Esophagus mucosa (tissue), 1 donor: ENCODE results near the gene TNFRSF6B. TPM values are rescaled to one million over a fixed set of nuclear protein-coding genes. Genes with fewer than 3 reads are reported as not detected.
"Not testable (repeated sequence)": the region's sequence is repeated elsewhere in the genome, so short reads cannot be mapped to it uniquely, and the experiment has no call there.

Source experiments
- ATAC-seq: fragments of 200-7000 bp; cut with Tn5 transposase; one replicate; pipeline ENCODE4 v1.9.1; 2020
- total RNA-seq: library from RNA; stranded (reverse); gene quantifications from one replicate; pipeline ENCODE4 v1.2.4, GENCODE V29; 2023
- donor health status: DM: yes; HTN: yes; CAD: no.

The TNFRSF6B gene
- total RNA-seq, 1 donor from 2014 or later, result 4.5 TPM

DNA sequence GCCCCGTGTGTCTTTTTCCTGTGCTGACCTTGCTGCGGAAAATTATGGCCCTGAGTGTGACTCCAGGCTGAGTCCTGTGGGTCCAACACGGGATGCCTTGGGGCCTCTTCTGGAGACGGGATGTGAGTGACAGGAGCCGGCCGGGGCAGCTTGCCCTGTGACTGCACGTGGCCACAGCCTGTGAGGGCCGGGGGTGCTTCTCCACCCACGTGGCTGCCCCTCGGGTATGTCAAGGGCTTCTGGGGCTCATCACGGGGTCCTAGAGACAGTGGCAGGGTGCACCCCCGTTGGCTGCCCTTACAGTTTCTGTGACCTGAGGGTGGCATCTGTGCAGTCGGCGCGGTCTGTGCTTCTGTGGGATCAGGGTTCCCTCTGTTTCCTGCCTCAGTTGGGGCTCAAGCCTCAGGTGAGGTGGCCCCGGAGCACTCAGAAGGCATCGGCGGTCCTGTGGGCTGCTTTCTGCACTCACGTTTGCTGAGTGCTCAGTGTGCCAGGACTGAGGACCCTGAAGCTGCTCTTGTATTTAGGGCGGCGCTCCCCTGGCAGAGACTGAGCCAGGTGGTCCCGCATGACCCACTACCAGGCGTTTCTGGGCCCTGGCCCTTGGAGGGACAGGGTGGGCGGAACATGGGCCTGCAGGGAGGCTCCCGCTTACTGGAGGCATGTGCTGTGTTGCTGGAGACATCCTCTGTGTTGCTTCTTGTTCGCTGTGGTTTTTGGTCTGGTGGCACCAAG lies 33.0 kb upstream of the TNFRSF6B start:
- no peak for ATAC-seq

DNA sequence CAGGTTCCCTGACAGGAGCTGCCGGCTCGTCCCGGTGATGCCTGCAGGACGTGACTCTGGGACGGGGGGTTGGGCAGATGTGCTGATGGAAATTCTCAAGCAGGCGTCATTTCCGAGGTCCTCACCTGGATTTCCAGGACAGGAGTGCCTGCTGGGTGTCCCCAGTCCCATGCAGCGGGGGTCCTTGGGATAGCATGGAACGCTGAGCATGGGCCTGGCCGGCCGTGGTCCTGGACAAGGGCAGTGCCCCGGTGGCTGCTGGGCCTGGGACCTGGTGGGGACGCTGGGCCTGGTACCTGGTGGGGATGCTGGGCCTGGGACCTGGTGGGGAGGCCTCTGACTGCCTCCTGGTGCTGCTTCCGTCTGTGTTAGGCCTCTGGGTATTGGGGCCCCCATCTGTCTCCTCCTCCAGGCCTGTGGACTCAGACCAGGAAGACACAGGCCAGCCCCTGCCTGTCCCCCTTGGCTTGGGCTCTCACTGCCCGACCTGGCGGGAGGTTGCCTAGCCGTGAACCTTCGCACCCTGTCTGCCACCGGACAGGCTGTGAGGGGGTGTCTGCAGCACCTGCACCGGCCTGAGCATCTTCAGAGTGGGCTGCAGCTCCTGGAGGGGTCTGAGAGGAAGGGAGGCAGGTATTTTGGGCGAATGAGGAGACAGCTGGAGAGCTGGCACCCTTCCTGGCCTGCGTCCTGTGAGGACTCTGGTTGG lies 32.2 kb upstream of the TNFRSF6B start:
- ATAC-seq, result no peak

DNA sequence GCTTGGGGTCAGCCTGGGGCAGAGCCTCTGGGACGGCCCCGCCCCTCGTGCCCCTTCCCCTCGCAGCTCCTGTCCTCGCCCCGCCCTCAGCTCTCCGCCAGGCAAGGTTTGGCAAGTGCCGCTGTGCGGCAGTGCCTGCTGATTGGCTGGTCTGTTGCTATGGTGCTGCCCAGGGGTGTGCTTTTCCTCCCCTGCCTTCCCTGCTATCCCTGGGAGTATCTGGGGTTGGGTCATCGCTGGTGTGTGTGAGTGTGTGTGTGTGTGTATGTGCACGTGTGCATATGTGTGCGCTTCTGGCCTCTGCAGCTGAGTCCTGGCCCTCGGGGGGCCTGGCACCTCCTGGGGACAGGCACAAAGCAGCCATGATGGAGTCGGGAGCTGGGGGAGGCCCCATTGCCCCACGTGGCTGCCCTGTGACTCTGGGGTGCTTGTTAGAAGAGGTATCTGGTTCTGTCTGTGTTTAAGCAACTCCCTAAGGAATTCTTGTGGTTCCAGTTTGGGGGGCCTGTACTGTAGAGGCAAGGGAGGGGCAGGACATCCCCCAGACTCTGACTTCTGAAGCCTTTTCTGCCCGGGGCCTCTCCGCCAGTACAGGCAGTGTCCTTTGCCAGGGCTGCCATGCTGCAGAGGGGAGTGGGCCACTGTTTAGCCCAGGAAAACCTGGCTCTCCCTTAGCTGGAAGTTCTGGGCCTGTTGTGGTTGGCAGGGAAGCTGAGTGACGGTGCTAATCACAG lies 31.4 kb upstream of the TNFRSF6B start:
- ATAC-seq, result peak; percentile 31

DNA sequence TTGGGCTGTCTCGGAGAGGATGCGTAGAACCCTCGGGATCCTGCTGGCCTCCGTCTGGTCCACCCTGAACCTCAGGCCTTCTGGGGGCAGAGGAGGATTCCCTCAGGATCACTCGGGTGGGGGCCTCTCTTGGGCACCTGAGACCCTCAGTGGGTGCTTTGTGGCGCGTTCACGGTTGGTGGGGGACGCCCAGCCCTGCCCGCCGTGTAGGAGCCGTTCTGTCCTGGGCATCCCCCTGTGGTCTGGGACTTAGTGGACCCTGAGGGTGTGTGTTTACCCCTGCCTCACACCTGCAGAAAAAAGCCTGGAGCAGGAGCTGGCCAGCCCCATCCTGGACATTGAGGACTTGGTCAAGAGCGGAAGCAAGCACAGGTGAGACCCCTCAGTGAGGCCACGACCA lies 30.7 kb upstream of the TNFRSF6B start:
- no peak for ATAC-seq

DNA sequence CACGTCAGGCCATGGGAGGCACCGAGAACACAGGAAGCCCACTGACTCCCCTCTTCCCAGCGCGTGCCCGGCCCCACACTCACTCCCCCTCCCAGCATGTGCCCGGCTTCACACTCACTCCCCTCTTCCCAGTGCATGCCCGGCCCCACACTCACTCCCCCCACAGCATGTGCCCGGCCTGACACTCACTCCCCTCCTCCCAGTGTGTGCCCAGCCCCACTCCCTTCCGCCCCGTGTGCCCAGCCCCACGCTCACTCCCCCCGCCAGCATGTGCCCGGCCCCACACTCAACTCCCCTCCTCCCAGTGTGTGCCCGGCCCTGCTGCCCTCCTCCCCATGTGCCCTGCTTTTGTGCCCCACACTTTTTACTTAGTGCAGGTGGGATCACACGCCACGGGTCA lies 28.6 kb upstream of the TNFRSF6B start:
- ATAC-seq, result no peak

DNA sequence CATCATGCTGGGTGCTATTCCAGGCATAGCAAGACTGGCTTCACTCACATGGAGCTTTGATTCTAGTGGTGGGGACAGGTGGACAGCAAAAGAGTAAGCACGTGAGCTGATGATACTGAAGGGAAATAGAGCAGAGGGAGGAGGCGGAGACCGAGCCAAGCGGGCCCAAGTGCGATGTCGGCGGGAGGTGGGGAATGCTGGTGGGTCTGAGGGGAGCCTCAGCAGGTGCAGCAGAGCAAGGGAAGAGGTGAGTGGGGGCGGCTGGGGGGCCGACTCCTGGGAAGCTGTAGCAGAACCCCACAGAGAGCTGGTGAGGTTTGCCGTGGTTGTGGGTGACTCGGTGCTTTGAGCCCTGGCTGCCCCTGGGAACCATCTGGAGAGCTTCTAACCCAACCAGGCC lies 28.1 kb upstream of the TNFRSF6B start:
- ATAC-seq, result no peak

DNA sequence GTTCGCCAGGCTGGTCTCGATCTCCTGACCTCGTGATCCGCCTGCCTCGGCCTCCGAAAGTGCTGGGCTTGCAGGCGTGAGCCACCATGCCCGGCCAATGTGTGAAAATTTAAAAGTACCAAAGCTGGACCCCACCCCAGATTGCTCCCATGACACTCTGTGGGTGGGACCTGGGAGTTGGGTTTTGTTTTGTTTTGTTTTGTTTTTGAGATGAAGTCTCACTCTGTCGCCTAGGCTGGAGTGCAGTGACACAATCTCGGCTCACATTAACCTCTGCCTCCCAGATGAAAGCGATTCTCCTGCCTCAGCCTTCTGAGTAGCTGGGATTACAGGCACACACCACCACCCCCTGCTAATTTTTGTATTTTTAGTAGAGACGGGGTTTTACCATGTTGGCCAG lies 24.8 kb upstream of the TNFRSF6B start:
- not testable (repeated sequence) for ATAC-seq

DNA sequence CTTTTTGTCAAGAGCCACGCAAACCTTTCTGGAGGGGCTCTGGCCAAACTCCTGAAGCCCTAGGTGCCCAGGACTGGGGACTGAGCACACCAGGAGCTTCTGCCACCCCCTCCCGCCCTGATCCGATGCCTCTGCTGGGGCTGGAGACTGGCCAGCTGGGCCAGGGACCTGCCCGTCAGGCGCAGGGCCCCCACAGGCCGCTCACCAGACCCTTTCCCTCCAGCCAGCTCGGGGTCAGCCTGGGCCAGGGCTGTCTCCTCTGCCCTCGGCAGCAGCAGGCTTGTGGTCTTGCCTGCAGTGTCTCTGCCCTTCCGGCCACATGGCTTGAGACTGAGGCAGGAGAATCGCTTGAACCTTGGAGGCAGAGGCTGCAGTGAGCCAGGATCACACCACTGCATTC lies 23.8 kb upstream of the TNFRSF6B start:
- ATAC-seq, result no peak

DNA sequence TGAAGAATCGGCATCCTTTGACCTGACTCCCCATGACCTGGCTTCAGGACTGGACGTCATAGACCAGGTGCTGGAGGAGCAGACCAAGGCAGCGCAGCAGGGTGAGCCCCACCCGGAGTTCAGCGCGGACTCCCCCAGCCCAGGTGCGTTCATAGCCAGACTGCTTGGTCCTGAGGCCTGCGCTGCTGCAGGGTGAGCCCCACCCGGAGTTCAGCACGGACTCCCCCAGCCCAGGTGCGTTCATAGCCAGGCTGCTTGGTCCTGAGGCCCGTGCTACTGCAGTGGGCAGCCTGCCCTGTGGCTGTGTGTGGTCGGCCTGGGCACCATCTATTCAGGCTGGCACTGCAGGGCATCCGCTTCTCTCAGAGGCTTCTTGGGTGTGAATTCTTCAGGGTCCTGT lies 22.5 kb upstream of the TNFRSF6B start:
- ATAC-seq, result peak; percentile 31

DNA sequence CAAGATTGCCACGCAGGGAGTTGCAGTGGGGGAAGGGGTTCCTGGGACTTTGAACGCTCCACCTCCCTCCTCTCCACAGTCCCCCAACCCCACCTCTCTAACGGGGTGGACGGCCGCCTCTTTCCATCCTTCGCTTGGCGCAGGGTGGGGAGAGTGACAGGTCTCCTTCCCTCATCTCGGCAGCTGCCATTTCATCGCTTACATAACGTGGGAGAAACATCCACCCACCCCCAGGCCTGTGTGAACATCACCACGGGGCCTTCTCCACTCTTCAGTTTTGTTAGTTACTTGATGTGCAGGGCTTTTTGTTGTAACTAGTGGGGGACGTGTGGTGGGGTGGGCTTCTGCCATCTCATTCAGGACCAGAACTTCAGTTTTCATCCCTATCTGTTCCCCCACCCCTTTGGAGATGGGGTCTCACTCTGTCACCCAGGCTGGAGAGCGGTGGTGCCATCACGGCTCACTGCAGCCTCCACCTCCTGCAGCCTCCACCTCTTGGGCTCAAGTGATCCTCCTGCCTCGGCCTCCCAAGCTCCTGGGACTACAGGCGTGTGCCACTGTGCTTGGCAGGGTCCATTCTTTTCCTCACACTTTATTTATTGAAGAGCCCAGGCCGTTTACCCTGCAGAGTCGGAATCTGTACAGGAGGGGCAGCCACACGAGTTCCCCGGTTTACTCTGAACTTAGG lies 20.6 kb upstream of the TNFRSF6B start:
- ATAC-seq, result no peak

DNA sequence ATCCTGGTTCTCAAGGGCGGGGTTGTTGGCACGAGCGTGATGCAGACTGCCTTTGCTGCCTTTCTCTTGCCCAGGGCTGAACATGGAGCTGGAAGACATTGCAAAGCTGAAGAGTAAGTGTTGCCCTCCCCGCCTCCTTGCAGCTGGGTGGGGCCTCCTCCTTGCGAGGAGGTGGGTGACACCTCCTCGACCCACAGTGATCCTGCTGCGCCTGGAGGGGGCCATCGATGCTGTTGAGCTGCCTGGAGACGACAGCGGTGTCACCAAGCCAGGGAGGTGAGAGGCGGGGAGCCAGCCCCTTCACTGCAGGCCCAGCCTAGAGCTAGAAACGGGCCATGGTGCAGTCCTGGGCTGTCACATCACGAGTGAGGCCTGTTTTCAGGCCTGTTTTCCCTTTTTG lies 18.4 kb upstream of the TNFRSF6B start:
- ATAC-seq, result no peak

DNA sequence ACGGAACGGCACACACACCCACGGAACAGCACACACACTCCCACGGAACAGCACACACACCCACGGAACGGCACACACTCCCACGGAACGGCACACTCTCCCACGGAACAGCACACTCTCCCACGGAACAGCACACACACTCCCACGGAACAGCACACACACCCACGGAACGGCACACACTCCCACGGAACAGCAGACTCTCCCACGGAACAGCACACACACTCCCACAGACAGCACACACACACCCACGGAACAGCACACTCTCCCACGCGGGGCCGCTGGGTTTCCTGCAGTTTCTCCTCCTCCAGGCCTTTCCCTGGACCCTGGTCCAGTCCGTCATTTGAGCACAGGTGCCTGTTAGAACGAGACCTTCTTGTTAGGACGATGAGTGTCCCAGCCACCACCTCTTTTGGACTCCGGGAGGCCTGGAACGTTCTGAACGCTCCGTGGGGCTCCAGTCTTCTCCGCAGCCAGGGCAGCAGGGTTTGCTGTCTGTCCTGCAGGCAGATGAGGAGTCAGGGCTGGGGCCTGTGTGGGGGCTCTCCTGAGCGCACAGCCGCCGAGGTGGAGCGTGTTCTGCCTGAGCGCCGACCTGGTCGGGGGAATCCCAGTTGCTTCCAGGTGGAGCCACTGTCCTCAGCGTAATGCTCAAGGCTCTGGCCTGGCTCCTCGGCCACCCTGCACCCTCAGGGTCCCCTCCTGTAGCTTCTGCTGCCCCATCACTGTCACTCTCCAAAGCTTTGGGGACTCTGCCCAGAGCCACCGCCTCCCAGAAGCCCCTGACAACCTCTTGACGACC lies 17.6 kb upstream of the TNFRSF6B start:
- ATAC-seq, result no peak

DNA sequence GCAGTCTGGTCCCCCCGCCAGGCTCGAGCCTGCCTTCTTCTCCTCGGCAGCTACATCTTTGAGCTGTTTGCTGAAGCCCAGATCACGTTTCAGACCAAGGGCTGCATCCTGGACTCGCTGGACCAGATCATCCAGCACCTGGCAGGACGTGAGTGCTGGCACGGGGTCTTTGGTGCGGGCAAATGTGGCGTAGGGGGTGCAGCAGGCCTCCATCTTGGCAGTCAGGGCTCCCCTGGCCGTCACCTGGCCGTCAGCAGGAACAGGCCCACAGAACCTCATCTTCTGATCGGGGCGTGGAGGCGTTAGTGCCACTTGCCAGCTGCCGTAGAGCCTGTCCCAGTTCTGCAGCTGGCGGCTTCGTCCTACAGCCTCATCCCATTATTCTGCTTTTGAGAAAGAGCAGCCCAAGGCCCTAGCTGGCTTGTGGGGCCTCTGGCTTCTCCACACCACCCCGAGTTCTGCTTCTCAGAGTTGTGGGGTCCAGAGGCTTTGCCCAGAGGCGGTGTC lies 16.6 kb upstream of the TNFRSF6B start:
- no peak for ATAC-seq

DNA sequence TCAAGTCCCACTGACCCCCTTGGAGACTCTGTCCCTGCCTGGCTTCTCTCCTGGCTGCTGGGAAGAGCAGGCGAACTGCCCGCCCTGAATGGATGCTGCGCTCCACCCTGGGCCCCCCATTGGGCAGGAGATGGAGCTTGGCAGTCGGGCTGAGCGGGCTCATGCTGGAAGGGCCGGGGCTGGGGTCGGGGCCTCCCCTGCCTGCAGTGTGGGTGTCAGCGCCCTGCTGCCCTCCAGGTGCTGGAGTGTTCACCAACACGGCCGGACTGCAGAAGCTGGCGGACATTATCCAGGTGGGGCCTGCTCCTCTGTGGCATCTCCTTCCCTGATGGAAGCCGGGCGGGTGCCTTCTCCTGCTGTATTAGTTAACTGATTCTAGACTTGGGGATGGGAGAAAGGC lies 16.0 kb upstream of the TNFRSF6B start:
- ATAC-seq, result no peak

DNA sequence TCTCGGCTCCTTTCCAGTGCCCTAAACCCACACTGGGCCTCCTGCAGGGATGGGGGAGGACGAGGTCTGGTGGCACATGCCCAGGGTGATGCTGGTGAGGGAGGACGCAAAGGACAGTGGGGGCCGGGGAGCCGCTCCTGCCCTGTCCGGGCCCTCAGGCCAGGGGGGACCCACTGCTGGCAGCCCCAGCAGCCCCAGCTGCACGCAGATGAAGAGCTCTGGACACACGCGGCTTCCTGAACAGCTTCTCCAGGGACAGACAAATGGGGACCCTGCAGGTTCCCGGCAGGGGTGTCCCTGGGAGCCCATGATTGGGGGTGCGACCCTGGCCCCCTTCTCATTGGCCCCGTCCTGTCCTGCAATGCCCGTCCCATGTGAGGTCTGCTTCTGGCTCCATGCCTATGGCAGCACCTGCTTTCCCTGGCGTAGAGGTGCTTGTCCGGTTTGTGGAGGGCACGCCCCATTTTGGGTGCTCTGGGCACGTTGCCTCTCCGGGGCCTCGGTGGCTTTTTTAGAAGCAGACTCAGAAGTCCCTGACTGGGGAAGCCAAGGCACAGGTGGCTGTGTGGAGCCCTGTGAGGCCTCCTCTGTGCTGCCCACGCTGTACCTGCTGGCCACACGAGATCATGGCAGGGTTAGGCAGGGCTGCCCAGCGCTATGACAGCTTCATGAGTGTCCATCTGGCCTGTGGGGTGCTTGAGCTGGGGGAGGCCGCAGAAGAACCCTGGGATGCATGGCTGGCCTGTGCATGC lies 15.4 kb upstream of the TNFRSF6B start:
- ATAC-seq, result no peak

DNA sequence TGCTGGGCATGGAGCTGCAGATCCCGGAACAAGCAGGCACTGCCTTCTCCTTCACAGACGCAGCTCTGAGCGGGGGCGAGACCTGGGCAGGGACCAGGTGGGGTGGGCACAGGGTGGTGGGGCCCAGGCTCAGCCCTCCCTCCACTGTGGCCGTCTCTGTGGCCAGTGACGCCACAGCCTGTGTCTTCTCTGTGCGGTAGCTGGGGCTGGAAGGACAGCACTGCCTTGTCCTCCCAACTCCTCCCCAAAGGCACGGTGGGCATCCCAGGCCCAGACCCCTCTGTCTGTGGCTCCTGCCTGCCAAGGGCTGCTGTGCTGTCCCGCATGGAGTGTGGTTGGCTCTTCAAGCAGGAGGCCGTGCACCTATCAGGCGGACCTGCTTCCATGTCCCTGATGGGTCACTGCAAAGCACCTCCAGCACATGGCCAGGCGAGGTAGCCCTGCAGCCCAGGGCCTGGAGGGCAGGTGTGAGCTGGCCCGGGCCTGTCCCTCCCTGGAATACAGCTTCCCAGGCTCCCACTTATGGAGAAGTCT lies 14.8 kb upstream of the TNFRSF6B start:
- ATAC-seq, result no peak

DNA sequence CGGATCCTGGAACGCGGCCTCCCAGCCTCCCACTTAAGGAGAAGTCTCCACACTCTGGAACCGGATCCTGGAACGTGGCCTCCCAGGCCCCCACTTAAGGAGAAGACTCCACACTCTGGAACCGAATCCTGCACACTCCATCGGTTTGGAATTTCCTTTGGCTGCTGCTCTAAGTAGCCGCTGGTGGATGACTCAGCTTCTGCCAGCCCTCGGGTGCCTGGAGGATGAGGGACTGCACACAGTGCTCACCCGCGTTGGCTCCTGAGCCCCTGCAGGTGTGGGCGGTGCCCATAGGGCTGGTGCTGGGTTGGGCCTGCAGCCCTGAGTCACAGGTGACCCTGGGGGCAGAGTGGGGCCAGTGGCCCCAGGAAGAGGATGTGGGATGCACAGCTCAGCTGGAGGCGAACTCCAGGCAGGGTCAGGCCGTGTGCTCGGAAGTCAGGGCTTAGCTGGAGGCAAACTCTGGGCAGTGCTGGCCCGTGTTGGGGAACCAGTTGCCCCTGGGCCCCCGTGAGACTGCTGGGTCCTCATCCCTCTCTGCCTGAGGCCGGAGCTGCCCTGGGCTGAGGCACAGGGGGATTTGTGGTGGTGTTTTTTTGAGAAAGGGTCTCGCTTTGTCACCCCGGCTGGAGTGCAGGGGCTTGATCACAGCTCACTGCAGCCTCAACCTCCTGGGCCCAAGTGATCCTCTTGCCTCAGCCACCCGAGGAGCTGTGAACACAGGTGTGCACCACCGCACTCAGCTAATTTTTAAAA lies 13.9 kb upstream of the TNFRSF6B start:
- peak; percentile 90 for ATAC-seq

DNA sequence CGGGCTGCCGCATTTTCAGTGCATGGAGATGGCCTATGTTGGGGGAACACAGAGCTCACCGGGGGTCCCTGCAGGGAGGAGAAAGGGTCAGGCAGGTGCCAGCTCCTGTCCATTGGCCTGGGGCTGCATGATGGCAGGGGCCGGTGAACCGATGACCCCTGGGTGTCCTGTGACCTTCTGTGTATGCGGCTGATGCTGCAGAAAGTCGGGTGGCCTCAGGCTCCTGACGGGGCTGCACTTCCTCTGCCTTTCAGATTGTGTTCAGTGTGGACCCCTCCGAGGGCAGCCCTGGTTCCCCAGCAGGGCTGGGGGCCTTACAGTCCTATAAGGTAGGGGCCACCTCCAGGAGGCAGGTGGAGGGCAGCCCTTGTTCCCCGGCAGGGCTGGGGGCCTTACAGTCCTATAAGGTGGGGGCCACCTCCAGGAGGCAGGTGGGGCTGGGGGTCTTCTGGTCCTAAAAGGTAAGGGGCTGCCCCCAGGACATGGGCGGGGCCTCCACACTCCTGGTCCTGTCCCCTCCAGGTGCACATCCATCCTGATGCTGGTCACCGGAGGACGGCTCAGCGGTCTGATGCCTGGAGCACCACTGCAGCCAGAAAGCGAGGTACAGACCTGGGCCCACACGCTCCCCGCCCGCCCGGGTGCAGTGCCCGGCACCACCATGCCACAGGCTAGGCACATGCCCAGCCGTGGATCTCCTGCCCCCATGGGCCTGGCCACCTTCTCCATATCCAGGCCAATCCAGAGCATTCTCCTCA lies 11.0 kb upstream of the TNFRSF6B start:
- ATAC-seq, result no peak

DNA sequence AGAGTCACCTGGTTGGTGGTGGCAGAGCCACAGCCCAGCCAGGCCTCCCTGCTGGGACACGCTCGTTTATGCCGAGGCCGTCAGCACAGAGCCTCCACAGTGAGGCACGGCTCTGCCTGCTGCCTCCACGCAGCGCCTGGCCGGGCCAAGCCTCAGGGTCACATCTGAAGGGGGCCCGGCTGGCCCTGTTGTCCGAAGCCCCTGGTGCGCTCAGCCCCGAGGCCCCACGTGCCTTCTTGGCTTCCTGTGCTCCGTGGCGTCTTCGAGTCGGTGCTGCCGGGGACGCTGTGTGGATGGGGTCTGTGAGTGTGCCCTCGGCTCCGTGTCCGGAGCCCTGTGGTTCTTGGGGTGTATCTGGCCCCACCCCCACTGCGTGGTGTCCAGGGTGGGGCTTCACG lies 10.4 kb upstream of the TNFRSF6B start:
- no peak for ATAC-seq
